Measurements from ENCODE around the gene SERPINB1.

SERPINB1 gene

DNA sequence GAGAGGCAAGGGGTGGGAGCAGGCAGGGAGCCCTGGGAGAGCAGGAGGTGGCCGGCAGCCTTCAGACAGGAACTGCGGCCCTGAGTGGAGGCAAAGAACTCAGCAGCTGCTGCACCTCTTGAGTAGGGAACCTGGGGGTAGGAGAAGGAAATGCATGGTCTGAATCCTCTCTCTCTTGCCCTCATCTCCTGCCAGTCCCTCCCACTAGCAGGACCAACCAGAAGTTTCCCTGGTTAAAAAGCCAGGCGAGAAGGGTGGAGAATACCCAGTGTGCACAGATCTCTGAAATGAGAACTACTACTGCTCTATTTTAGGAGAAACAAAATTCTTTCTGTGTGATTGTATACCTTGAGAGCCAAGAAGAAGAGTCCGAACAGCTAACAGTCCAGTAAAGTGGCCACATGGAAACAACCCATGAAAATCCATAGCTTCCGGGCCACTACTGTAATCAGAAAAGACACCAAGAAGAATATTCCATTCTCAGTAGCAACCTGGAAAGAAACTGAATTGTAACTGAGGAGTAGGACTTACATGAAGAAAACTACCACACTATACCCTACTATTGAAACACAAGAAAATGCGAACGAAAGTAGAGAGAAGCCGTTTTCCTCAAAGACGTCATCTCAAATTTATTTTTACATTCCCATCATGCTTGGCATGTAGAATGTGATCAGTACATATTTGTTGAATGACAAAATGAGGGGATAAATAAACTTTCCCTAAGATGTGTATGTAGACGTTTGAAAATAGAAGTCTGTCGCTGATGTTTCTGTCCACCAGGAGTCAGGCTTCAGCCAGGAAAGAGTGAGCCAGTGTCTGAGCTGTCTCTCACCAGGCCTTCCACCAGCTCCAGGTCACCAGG is 50.8 kb downstream of the SERPINB1 start:
- peak; percentile 63 for DNase-seq

DNA sequence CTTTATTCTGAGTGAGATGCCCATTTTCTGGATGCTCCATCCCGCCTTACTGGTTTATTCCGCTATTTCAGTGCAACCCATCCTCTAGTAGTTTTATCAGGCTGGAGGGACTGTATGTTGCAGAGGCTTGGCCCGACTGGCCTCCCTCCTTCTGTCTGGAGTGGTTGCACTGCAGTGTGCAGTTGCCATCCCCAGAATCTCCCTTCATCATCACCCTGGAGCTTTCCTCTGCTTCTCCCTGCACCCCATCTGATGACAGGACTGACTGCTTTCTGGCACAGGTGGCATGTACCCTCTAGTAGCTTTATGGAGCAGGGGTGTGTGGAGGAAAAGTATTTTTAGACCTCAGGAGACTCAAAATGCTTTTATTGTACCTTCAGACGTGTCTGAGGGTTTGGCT is 55.4 kb downstream of the SERPINB1 start:
- DNase-seq, result no peak

DNA sequence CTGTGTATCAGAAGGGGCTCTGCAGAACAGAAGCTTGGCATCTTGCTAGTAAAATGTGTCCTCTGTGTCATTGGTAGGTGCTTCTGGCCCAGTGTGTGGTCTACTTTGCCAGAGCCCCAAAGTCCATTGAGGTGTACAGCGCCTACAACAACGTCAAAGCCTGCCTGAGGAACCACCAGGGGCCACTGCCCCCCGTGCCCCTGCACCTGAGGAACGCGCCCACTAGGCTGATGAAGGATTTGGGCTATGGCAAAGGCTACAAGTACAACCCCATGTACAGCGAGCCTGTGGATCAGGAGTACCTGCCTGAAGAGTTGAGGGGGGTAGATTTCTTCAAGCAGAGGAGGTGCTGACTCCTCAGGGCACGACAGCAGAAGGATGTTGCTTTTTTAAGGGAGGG is 56.7 kb downstream of the SERPINB1 start:
- no peak for DNase-seq

DNA sequence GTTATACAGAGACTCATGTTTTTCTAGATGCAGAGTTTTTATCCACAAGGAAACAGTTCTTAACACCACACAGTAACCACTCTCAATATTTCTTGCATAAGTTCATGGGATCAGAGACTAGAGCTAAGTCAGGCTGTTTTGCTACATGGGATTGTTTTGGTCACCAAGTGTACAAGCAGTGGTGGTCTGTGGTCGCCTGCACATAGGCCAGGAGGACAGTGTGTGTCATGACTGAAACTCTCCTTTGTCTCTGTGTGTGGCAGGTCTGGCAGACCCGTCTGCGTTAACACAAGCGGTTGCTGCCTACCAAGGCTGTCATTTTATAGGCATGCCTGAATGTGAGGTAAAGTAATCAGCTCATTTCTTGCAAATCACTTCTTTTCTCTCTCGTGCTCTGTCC is 57.6 kb downstream of the SERPINB1 start:
- no peak for DNase-seq

DNA sequence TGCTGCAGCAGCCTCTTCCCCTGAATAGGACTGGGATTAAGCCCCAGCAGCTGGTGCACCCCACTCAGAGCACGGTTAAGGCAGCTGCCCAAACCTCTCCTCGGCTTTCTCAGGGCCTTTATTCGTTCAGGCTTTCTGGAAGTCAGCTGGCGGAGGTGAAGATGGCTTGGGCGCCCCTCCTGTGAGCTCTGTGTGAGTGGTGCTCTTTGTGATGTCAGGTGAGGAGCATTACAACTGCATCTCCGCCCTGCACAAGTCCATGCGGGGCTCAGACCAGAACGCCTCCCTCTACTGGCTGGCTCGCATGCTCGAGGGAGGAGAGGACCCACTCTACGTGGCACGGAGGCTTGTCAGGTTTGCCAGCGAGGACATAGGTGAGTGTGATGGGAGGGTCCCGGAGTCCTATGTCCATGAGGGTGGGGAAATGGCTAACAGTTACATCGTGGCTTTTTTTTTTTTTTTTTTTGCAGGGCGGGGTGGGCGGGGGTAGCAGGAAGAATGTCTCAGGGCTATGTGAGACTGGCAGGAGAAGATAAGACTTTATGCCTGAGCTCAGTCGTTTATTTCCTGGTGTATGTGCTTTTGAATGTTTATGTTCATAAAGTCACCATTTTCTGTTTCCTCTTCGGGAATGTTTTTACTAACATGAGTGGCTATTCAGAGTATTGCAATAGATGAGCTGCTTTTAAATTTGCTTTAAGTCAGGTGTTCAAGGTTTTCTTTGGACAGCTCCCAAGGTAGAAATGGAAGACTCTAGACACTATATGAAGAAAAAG is 58.3 kb downstream of the SERPINB1 start:
- peak; percentile 22 for DNase-seq

DNA sequence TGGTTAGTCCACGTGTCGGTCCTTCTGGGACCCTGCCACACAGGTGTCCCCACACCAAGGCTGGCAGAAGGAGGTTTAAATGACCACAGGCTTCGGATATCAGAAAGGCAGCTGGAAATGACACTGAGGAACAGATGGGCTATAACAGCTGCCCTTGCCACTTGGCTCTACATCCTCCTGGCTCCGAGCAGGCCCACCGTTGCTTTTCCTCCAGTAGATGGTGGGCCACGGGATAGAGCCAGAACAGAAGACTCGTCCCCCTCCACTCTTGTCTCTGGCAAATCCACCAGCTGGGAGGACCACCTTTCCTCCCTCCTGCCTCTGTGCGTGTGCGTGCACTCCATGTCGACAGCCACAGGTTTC is 58.9 kb downstream of the SERPINB1 start:
- DNase-seq, result no peak

DNA sequence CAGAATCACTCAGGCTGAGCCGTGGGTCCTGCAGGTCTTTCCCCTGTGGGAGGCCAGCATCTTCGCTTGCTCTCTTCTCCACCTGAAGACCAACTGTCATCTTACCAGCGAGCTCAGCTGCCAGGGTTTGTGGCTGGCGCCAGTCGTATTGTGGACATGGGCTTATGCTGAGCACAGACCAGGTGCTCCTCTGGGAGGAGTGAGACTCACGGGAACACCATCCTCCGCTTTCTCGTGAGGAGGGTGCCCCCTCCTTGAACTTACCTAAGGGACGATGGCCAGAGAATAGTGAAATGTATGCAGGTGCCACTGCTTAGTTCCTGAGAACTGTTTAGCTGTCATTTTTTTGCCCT is 59.3 kb downstream of the SERPINB1 start:
- no peak for DNase-seq

Data from CD4-positive, alpha-beta T cell treated with Interleukin-6 for 4 hours (primary cell).